H9 (cell line): ENCODE measurements around the gene BCORL1. TPM values are rescaled to one million over a fixed set of nuclear protein-coding genes. Genes with fewer than 3 reads are reported as not detected.

Source experiments
- DNase-seq: peaks from one replicate; pipeline ENCODE4 v3.0.0-alpha.2; 2017
- H2AFZ ChIP-seq: one replicate; pipeline ENCODE4 v1.6.1; 2013; ENCODE audit warnings: mild to moderate bottlenecking, low read length, control low read depth, moderate library complexity
- H2AK5ac ChIP-seq: 2 replicates; pipeline ENCODE4 v1.6.1; 2013; ENCODE audit warnings: low read length, control low read depth, mixed read lengths; ENCODE audit not compliant: insufficient read length
- H2BK120ac ChIP-seq: one replicate; pipeline ENCODE4 v1.6.1; 2013; ENCODE audit warnings: low read depth, mild to moderate bottlenecking, low read length, control low read depth, inconsistent platforms; ENCODE audit not compliant: poor library complexity, severe bottlenecking
- H2BK12ac ChIP-seq: 2 replicates; pipeline ENCODE4 v1.6.1; 2013; ENCODE audit warnings: low read length, control low read depth, mixed read lengths, low read depth; ENCODE audit not compliant: insufficient read length
- H2BK15ac ChIP-seq: 2 replicates; pipeline ENCODE4 v1.6.1; 2013; ENCODE audit warnings: low read depth, low read length, control low read depth
- H2BK20ac ChIP-seq: one replicate; pipeline ENCODE4 v1.6.1; 2013; ENCODE audit warnings: low read depth, mild to moderate bottlenecking, low read length, control low read depth, inconsistent platforms; ENCODE audit not compliant: poor library complexity, severe bottlenecking
- H2BK5ac ChIP-seq: 2 replicates; pipeline ENCODE4 v1.6.1; 2013; ENCODE audit warnings: low read length, control low read depth, mixed read lengths; ENCODE audit not compliant: insufficient read length
- H3K14ac ChIP-seq: 2 replicates; pipeline ENCODE4 v1.6.1; 2013; ENCODE audit warnings: low read length, control low read depth; ENCODE audit not compliant: insufficient read depth
- H3K18ac ChIP-seq: 2 replicates; pipeline ENCODE4 v1.6.1; 2013; ENCODE audit warnings: low read depth, mild to moderate bottlenecking, mixed read lengths, low read length, control low read depth; ENCODE audit not compliant: insufficient read length
- H3K23ac ChIP-seq: 2 replicates; pipeline ENCODE4 v1.6.1; 2013; ENCODE audit warnings: low read length, control low read depth, mixed read lengths, low read depth; ENCODE audit not compliant: insufficient read length
- H3K23me2 ChIP-seq: 2 replicates; pipeline ENCODE4 v1.6.1; 2013; ENCODE audit warnings: low read depth, mild to moderate bottlenecking, mixed read lengths, low read length, control low read depth; ENCODE audit not compliant: insufficient read length, poor library complexity, severe bottlenecking
- H3K27ac ChIP-seq: 2 replicates; pipeline ENCODE4 v1.5.1; 2013; ENCODE audit warnings: low read length, control low read depth, mixed read lengths, low read depth; ENCODE audit not compliant: insufficient read length
- H3K27me3 ChIP-seq: 2 replicates; pipeline ENCODE4 v1.6.1; 2013; ENCODE audit warnings: low read length, control low read depth, inconsistent platforms; ENCODE audit not compliant: insufficient read depth
- H3K4ac ChIP-seq: 2 replicates; pipeline ENCODE4 v1.6.1; 2013; ENCODE audit warnings: low read depth, mild to moderate bottlenecking, control low read depth, inconsistent platforms, low read length, moderate library complexity
- H3K4me1 ChIP-seq: 2 replicates; pipeline ENCODE4 v1.6.1; 2013; ENCODE audit warnings: low read length, control low read depth, inconsistent platforms; ENCODE audit not compliant: insufficient read depth
- H3K4me2 ChIP-seq: 2 replicates; pipeline ENCODE4 v1.6.1; 2013; ENCODE audit warnings: low read length, control low read depth, mixed read lengths; ENCODE audit not compliant: insufficient read length, insufficient read depth
- H3K56ac ChIP-seq: 2 replicates; pipeline ENCODE4 v1.6.1; 2013; ENCODE audit warnings: low read depth, mild to moderate bottlenecking, mixed read lengths, low read length, control low read depth; ENCODE audit not compliant: insufficient read length
- H3K79me1 ChIP-seq: 2 replicates; pipeline ENCODE4 v1.6.1; 2013; ENCODE audit warnings: low read depth, mild to moderate bottlenecking, moderate library complexity, low read length, control low read depth, inconsistent platforms; ENCODE audit not compliant: insufficient read depth, poor library complexity, severe bottlenecking
- H3K79me2 ChIP-seq: 2 replicates; pipeline ENCODE4 v1.6.1; 2013; ENCODE audit warnings: low read length, control low read depth, inconsistent platforms; ENCODE audit not compliant: insufficient read depth
- H3K9ac ChIP-seq: 2 replicates; pipeline ENCODE4 v1.6.1; 2013; ENCODE audit warnings: low read length, control low read depth, mixed read lengths; ENCODE audit not compliant: insufficient read length; ENCODE audit errors: extremely low read depth
- H3K9me3 ChIP-seq: one replicate; pipeline ENCODE4 v1.6.1; 2013; ENCODE audit warnings: low read depth, low read length, inconsistent platforms; ENCODE audit not compliant: control insufficient read depth
- H3T11ph ChIP-seq: one replicate; pipeline ENCODE4 v1.6.1; 2013; ENCODE audit warnings: mild to moderate bottlenecking, low read length, control low read depth, inconsistent platforms
- H4K20me1 ChIP-seq: one replicate; pipeline ENCODE4 v1.6.1; 2013; ENCODE audit not compliant: control insufficient read depth, insufficient read length, insufficient read depth
- H4K5ac ChIP-seq: 2 replicates; pipeline ENCODE4 v1.6.1; 2013; ENCODE audit warnings: low read depth, mild to moderate bottlenecking, mixed read lengths, low read length, control low read depth; ENCODE audit not compliant: insufficient read length
- H4K8ac ChIP-seq: replicated peaks from 2 replicates; pipeline ENCODE4 v1.6.1; 2013; ENCODE audit warnings: low read length, control low read depth, mixed read lengths, low read depth; ENCODE audit not compliant: insufficient read length
- H4K91ac ChIP-seq: 2 replicates; pipeline ENCODE4 v1.6.1; 2013; ENCODE audit warnings: low read depth, mild to moderate bottlenecking, moderate library complexity, mixed read lengths, low read length, control low read depth; ENCODE audit not compliant: insufficient read length
- H3K27ac Mint-ChIP-seq, 3 experiments: 2 replicates in 2 of 3; 3 replicates in 1 of 3; pipeline ENCODE4 v1.8.0; 2020 to 2021; ENCODE audit warnings: mixed read lengths in 3 of 3, mild to moderate bottlenecking in 1 of 3, moderate library complexity in 1 of 3
- H3K27me3 Mint-ChIP-seq: 2 replicates; pipeline ENCODE4 v1.8.0; 2021; ENCODE audit warnings: low read depth, mild to moderate bottlenecking, moderate library complexity, mixed read lengths
- H3K36me3 Mint-ChIP-seq, 3 experiments: 2 replicates in 2 of 3; 3 replicates in 1 of 3; pipeline ENCODE4 v1.8.0; 2020 to 2021; ENCODE audit warnings: low read depth in 3 of 3, mixed read lengths in 3 of 3; ENCODE audit not compliant: insufficient read depth in 1 of 3
- H3K4me1 Mint-ChIP-seq, 2 experiments: 2 replicates each; pipeline ENCODE4 v1.8.0; 2020; ENCODE audit warnings: mixed read lengths in 2 of 2
- H3K4me3 Mint-ChIP-seq, 2 experiments: 2 replicates in 1 of 2; 3 replicates in 1 of 2; pipeline ENCODE4 v1.8.0; 2020 to 2021; ENCODE audit warnings: mild to moderate bottlenecking in 2 of 2, mixed read lengths in 2 of 2, moderate library complexity in 1 of 2
- H3K9me3 Mint-ChIP-seq, 2 experiments: 2 replicates in 1 of 2; 3 replicates in 1 of 2; pipeline ENCODE4 v1.8.0; 2020; ENCODE audit warnings: mild to moderate bottlenecking in 2 of 2, mixed read lengths in 2 of 2, moderate library complexity in 1 of 2
- WGBS: extraction: QIAGEN DNeasy Blood & Tissue Kit; methylation state at CpG from one replicate; pipeline ENCODE4 v1.1.7; 2013; ENCODE audit warnings: missing lambda C conversion rate, low lambda C conversion rate, mixed read lengths; ENCODE audit not compliant: insufficient read length; ENCODE audit errors: extremely low coverage; 5-methylcytosine and 5-hydroxymethylcytosine counted together
- total RNA-seq: library from RNA; stranded (reverse); gene quantifications from 2 replicates; pipeline ENCODE4 v1.2.1, GENCODE V29; 2021
- TF ChIP-seq, protein P1 (sequence below): fragments of 200-600 bp; sonication (generic); conservative IDR thresholded peaks from 3 replicates; pipeline ENCODE4 v1.8.0; 2021; ENCODE audit warnings: antibody characterized with exemption, mild to moderate bottlenecking

Gene BCORL1
- total RNA-seq, 1 experiment from 2014 or later, result 6.1 TPM

DNA sequence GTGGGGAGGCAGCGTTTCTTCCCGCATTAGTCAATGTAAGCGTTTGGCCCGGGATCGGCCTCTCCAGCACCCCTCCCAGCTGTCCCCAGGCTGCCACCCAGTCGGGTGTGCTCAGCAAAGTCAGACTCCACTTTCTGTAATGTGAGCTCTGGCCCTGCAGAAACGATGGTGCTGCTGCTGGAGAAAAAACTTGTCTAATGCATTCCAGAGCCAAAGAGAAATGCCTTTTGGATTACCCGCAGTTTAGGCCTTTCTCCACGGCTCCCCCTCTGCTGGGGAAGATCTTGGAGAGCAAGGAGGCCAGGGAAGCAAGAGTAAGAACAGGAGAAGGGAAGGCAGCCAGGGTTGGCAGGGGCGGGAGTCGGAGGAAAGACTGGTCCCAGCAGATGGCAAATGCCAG is 72.7 kb downstream of the BCORL1 start:
- H3K27ac Mint-ChIP-seq, result no peak overlapping the region; a peak in 2 of 7 replicates
- H3T11ph ChIP-seq, result no peak overlapping the region
- DNase-seq, result no peak
- no peak overlapping the region for H2AK5ac ChIP-seq
- H2BK12ac ChIP-seq, result no peak overlapping the region
- H4K91ac ChIP-seq, result no peak overlapping the region
- H3K9me3 ChIP-seq, result peaks cover 8% of the 10 kb centered on the region
- H3K27me3 Mint-ChIP-seq, result peaks cover 24% of the 10 kb centered on the region
- H3K18ac ChIP-seq, result no peak overlapping the region
- H3K4me1 ChIP-seq, result no peaks in the 10 kb centered on the region; the same call in 1 of the 2 replicates
- H2BK20ac ChIP-seq, result no peak overlapping the region
- peaks cover 13% of the 10 kb centered on the region; the same call in 1 of the 2 replicates for H3K27me3 ChIP-seq
- TF ChIP-seq, protein P1, sequence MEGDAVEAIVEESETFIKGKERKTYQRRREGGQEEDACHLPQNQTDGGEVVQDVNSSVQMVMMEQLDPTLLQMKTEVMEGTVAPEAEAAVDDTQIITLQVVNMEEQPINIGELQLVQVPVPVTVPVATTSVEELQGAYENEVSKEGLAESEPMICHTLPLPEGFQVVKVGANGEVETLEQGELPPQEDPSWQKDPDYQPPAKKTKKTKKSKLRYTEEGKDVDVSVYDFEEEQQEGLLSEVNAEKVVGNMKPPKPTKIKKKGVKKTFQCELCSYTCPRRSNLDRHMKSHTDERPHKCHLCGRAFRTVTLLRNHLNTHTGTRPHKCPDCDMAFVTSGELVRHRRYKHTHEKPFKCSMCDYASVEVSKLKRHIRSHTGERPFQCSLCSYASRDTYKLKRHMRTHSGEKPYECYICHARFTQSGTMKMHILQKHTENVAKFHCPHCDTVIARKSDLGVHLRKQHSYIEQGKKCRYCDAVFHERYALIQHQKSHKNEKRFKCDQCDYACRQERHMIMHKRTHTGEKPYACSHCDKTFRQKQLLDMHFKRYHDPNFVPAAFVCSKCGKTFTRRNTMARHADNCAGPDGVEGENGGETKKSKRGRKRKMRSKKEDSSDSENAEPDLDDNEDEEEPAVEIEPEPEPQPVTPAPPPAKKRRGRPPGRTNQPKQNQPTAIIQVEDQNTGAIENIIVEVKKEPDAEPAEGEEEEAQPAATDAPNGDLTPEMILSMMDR, result no peak
- H3K9me3 Mint-ChIP-seq, result peaks cover 0 to 76% of the 10 kb centered on the region in 2 experiments; a peak in 3 of 5 replicates
- no peaks in the 10 kb centered on the region for H3K23me2 ChIP-seq
- no peak overlapping the region for H4K8ac ChIP-seq
- no peak overlapping the region for H3K27ac ChIP-seq
- H3K4ac ChIP-seq, result no peak overlapping the region
- no peaks in the 10 kb centered on the region for H3K79me2 ChIP-seq
- H3K4me3 Mint-ChIP-seq, result no peak overlapping the region
- no peaks in the 10 kb centered on the region for H4K20me1 ChIP-seq
- no peak overlapping the region for H3K56ac ChIP-seq
- H3K79me1 ChIP-seq, result no peaks in the 10 kb centered on the region
- no peak overlapping the region for H2BK5ac ChIP-seq
- H3K36me3 Mint-ChIP-seq, result peaks cover 5 to 31% (median 20%) of the 10 kb centered on the region in 3 experiments; a peak in 6 of 7 replicates
- H3K4me1 Mint-ChIP-seq, result peaks cover 2 to 20% of the 10 kb centered on the region in 2 experiments; a peak in 3 of 4 replicates
- H2AFZ ChIP-seq, result no peak overlapping the region
- no peak overlapping the region for H2BK120ac ChIP-seq
- no peak overlapping the region for H4K5ac ChIP-seq
- no peak overlapping the region for H3K14ac ChIP-seq
- H3K4me2 ChIP-seq, result no peak overlapping the region
- H2BK15ac ChIP-seq, result no peak overlapping the region
- H3K23ac ChIP-seq, result no peak overlapping the region
- WGBS, result no CpG with 5 or more reads among the region's 11 CpGs
- no peak overlapping the region for H3K9ac ChIP-seq
